ENCODE results near the gene YEATS4.

The YEATS4 gene

GRCh38 chr12:69338936-69339335 is 20.6 kb upstream of the YEATS4 start:
- in situ Hi-C loops (cut with HindIII; ENCODE audit: low pct_ligation_motif_present, low pct_unique_long_range_greater_than_20kb, low sequenced_read_pairs): no loop called here

GRCh38 chr12:69339999-69340398 is 19.5 kb upstream of the YEATS4 start:
- in situ Hi-C loops (cut with HindIII; ENCODE audit: low pct_ligation_motif_present, low pct_unique_long_range_greater_than_20kb, low sequenced_read_pairs): no loop called here
- no peak for DNase-seq

More at GRCh38 chr12:69338936-69339335, 20.6 kb upstream of the YEATS4 start:
- DNase-seq: no peak

DNA sequence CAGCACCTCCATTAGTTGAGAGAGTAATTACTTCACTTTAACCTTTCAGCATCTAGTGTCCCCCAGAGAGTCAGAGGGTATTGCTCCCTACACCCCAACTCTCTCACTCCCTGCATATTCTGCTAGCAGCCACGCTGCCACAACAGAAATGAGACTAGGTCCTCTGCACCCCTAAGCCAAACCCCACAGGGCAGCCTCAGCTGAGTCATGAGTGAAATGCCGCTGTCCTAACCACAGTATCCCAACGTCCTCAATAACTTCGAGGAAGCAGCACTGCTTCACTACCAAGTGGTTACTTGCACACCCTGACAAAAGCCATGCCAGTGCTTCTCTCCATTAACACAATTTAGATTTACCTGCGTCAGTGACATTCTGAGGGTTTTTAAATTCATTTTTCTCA is 18.2 kb upstream of the YEATS4 start:
- in situ Hi-C loops (cut with HindIII; ENCODE audit: low pct_ligation_motif_present, low pct_unique_long_range_greater_than_20kb, low sequenced_read_pairs): no loop called here
- DNase-seq: no peak

- in situ Hi-C loops (cut with HindIII; ENCODE audit: low pct_ligation_motif_present, low pct_unique_long_range_greater_than_20kb, low sequenced_read_pairs): no loop called here
- no peak for DNase-seq
These were observed 17.1 kb upstream of the YEATS4 start for GRCh38 chr12:69342421-69342820.

DNA sequence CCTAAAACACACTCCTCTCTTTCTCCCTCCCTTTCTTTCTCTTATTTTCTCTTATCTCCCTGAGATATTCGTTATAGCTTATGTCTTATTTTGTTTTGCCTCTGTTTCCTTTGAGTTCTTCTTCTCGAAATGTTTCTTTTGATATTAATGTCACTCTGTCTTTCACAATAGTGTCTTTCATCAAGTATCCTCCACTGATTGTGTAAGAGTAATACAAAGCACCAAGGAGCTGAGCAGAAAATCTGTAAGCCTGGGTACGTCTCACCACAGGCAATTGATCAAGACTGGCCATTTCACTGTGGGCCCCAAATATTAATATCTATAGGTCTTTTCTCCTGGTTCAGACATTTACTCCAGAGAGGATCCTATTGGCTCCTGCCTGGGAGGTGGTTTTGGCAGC is 16.2 kb upstream of the YEATS4 start:
- in situ Hi-C loops (cut with HindIII; ENCODE audit: low pct_ligation_motif_present, low pct_unique_long_range_greater_than_20kb, low sequenced_read_pairs): no loop called here
- DNase-seq: no peak

DNA sequence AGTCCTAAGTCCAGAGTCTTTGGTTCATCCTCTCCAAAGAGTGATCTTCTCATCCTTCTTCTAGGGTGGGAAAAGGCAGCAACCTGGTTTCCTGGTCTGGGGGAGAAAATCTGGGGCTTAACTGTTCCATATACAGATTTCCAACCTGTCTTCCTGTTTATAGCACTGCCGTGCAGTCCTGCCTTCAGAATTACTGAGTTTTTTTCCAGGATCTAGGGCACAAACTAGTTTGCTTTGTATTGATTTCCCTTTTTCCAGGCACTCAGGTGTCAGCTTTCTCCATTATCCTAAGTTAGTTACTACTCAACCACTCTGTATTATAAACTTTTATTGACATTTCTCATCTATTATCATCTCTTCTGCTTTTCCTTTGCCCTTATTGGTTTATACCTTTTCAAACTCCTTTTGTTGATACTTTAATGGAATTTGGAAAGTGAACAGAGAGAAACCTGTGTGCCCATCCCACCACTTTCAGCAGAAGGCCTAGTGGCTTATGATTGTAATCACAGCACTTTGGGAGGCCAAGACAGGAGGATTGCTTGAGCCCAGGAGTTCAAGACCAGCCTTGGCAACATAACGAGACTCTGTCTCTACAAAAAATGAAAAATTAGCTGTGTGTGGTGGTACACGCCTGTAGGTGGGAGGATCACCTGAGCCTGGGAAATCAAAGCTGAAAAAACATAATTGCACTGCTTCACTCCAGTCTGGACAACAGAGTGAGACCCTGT is 15.5 kb upstream of the YEATS4 start:
- in situ Hi-C loops (cut with HindIII; ENCODE audit: low pct_ligation_motif_present, low pct_unique_long_range_greater_than_20kb, low sequenced_read_pairs): no loop called here
- no peak for DNase-seq

DNA sequence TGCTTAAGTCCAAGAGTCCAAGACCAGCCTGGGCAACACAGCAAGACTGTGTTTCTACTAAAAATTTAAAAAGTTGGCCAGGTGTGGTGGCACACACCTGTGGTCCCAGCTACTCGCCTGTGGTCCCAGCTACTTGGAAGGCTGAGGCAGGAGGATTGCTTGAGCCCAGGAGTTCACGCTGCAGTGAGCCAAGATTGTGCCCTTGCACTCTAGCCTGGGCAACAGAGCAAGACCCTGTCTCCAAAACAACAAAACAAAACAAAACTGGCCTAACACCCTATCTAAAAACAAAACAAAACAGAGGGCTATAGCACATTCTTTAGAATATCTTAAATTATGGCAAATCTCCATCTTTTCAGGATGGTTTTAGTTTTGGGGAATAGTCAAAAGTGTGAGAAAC is 14.5 kb upstream of the YEATS4 start:
- in situ Hi-C loops (cut with HindIII; ENCODE audit: low pct_ligation_motif_present, low pct_unique_long_range_greater_than_20kb, low sequenced_read_pairs): no loop called here

DNA sequence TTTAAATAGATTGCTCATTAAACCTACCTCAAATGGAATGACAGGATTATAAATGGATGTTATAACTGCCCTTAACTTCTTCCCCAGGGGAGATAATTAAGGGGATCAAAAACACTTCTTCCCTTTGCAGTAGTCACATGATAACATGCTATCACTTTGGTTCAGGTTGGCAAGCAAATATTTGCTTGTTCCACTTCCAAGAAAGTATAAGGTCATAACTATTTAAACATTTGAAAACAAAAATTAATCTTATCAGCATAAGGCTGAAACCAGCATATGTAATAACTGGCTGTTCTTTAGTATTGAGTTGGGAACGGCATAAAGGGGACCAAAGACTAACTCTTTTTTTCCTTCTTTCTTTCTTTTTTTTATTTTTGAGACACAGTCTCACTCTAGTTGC is 13.8 kb upstream of the YEATS4 start:
- DNase-seq: no peak
- in situ Hi-C loops (cut with HindIII; ENCODE audit: low pct_ligation_motif_present, low pct_unique_long_range_greater_than_20kb, low sequenced_read_pairs): no loop called here

More for the DNA sequence above, 14.5 kb upstream of the YEATS4 start:
- DNase-seq: no peak

DNA sequence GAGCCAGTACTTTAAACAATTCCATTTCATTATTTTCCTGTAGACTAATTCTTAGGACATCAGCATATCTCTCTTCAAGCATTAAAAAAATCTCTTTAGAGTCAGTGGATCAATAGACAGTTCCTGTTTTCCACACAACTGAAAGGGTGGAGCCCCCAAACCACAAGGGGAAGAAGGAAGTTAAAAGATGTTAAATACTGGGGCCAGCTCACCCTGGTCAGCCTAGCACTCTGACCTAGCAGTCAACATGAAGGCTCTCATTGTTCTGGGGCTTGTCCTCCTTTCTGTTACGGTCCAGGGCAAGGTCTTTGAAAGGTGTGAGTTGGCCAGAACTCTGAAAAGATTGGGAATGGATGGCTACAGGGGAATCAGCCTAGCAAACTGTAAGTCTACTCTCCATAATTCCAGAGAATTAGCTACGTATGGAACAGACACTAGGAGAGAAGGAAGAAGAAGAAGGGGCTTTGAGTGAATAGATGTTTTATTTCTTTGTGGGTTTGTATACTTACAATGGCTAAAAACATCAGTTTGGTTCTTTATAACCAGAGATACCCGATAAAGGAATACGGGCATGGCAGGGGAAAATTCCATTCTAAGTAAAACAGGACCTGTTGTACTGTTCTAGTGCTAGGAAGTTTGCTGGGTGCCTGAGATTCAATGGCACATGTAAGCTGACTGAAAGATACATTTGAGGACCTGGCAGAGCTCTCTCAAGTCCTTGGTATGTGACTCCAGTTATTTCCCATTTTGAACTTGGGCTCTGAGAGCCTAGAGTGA is 11.2 kb upstream of the YEATS4 start, which contains the start of gene LYZ:
TSS of gene LYZ (plus strand) at position 220 of the 777 bp plus-strand sequence. CDS start at position 248, 28 bp downstream.
- in situ Hi-C loops (cut with HindIII; ENCODE audit: low pct_ligation_motif_present, low pct_unique_long_range_greater_than_20kb, low sequenced_read_pairs): no loop called here
- no peak for DNase-seq

DNA sequence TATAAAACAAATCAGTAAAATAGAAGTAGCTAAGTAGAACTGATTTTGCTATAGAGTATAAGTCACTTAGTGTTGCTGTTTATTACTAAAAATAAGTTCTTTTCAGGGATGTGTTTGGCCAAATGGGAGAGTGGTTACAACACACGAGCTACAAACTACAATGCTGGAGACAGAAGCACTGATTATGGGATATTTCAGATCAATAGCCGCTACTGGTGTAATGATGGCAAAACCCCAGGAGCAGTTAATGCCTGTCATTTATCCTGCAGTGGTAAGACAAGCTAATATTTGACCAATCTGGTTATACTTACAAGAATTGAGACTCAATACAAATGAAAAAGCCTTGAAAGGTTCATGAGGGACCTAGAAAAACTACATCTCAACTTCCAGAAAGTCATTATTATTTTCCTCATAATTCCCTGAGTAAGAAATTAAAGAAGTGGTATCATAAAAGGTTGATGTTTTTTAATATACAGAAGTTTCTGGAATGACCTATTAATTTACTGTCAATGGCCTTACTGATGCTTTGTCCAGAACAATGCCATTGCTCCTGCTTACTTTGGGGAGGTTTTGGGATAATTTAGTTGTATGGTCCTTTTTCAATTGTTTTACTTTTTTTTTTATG is 9.4 kb upstream of the YEATS4 start:
- no peak for DNase-seq
- in situ Hi-C loops (cut with HindIII; ENCODE audit: low pct_ligation_motif_present, low pct_unique_long_range_greater_than_20kb, low sequenced_read_pairs): no loop called here

- no peak for DNase-seq
- in situ Hi-C loops (cut with HindIII; ENCODE audit: low pct_ligation_motif_present, low pct_unique_long_range_greater_than_20kb, low sequenced_read_pairs): no loop called here
These were observed 8.8 kb upstream of the YEATS4 start for GRCh38 chr12:69350777-69351176.

DNA sequence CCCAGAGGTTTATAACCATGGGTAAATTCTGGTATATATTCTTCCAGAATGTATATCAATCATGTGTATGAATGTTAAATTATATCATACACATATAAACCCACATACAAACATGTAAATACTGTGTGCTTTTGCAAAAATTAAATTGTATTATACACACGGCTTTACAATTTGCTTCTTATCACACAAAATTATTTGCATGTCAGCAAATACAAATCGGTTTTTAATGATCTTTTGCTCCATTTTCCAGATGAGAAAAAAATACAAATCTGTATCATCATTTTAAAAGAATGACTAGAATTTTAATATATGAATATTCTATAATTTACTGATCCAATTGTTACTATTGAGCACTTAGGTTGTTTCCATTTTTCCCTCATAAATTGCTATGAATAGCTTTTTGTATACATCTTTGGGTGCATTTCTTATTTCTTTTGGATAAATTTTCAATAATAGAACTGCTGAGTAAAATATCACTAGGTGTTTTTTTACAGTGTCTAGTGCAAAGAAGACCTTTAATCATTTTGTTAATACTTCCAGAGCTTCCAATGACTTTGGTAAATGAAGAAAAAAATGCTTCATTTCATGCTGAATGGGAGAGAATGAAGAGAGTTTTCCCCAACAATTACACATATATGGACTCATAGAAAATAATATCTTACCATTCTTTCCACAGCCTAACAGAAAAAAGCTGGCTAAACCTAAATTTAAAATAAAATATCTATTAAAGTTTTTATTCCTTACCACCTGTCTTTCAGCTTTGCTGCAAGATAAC is 7.9 kb upstream of the YEATS4 start:
- in situ Hi-C loops (cut with HindIII; ENCODE audit: low pct_ligation_motif_present, low pct_unique_long_range_greater_than_20kb, low sequenced_read_pairs): no loop called here

GRCh38 chr12:69352904-69353303 is 6.6 kb upstream of the YEATS4 start:
- in situ Hi-C loops (cut with HindIII; ENCODE audit: low pct_ligation_motif_present, low pct_unique_long_range_greater_than_20kb, low sequenced_read_pairs): no loop called here
- no peak for DNase-seq

More for the DNA sequence above, 7.9 kb upstream of the YEATS4 start:
- DNase-seq: no peak

DNA sequence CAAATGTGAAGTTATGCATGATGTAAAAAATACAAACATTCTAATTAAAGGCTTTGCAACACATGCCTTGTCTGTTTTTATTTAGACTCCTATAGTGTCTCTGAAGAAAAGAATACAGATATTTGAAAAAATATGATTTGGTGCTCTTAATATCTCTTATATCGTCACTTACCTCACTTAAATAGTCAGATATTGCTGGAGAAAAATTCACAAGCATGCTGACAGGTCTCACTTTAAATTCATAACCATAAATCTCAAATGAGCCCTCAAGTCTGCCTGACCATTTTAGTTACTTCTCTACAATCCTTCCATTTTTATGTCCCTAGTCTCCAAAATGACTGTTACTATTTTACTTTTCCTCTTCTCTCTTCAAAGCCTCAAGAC is 5.4 kb upstream of the YEATS4 start:
- in situ Hi-C loops (cut with HindIII; ENCODE audit: low pct_ligation_motif_present, low pct_unique_long_range_greater_than_20kb, low sequenced_read_pairs): no loop called here
- no peak for DNase-seq

- no peak for DNase-seq
- in situ Hi-C loops (cut with HindIII; ENCODE audit: low pct_ligation_motif_present, low pct_unique_long_range_greater_than_20kb, low sequenced_read_pairs): no loop called here
These were observed 4.9 kb upstream of the YEATS4 start for GRCh38 chr12:69354556-69355187.

GRCh38 chr12:69355363-69356028 is 4.0 kb upstream of the YEATS4 start:
- in situ Hi-C loops (cut with HindIII; ENCODE audit: low pct_ligation_motif_present, low pct_unique_long_range_greater_than_20kb, low sequenced_read_pairs): no loop called here

GRCh38 chr12:69360348-69360672 is 767 bp downstream of the YEATS4 start:
- in situ Hi-C loops (cut with HindIII; ENCODE audit: low pct_ligation_motif_present, low pct_unique_long_range_greater_than_20kb, low sequenced_read_pairs): no loop called here
- DNase-seq: no peak

More at GRCh38 chr12:69355363-69356028, 4.0 kb upstream of the YEATS4 start:
- no peak for DNase-seq

DNA sequence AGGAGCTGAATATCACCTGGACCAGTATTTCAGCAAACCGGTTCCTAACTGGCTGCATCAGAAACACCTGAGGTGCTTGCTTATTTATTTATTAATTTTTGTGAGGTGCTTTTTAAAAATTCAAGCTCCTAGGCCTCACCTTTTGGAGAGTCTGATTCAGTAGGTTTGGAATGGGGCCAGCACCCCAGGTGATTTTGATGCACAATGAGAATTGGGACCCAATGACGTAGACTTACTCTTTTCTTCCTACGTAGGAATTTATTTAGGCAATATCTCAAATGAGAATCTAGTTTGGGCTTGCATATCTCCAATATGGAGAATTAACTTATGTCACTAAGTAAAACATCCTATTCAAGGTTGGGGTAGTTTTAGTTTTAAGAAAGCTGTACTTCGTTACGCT is 7.3 kb downstream of the YEATS4 start:
- no peak for DNase-seq
- in situ Hi-C loops (cut with HindIII; ENCODE audit: low pct_ligation_motif_present, low pct_unique_long_range_greater_than_20kb, low sequenced_read_pairs): no loop called here
